NCI-H524 treated with DMSO at 0.1 percent for 48 hours (cell line): ENCODE data around the gene SOX3.

Experiments used
- DNase-seq: peaks from one replicate; lab custom pipeline; 2025; lab: John Stamatoyannopoulos, UW

SOX3 gene

GRCh38 chrX:140495739-140496138 is 9.1 kb downstream of the SOX3 start:
- DNase-seq, result no peak

DNA sequence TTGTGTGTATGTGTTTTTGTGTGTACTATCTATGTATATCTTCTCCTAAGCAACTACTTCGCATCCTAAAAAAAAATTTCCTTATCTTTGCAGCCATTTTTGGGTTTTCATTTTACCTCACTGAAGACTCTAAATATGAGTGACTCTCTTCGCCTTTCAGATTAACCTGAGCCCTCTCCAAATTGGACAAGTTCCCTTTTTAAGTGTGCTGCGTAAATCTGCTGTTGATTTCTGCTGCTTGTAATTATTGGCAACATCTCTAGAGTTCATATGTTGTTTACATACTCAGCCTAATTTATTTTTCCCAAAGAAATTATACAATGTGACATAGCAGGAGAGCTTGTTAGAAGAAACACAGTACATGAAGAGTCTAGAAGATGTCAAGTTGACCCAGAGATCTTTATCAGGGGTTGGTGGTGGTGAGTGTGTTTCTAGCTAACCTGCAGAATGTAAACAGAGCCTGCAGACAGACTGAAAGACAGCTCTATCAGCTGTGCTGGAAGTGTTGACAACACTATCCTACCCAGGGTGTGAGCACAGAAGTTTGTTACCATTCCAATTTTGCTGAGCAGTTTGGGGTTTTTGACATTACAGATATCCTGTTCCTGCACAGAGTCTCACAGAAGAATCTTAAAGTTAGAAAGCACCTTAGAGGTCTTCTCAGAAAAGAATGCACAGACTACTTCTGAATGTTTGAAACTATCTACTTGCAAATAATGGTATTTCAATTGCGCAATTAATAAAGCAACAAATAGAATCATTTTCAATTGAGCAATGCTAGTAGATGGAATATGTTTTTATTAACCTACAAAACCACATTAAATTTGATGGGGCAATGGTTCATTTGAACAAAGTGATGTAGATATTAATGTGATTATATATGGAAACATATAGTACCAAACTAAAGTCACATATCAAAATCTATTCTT is 12.5 kb downstream of the SOX3 start:
- no peak for DNase-seq

DNA sequence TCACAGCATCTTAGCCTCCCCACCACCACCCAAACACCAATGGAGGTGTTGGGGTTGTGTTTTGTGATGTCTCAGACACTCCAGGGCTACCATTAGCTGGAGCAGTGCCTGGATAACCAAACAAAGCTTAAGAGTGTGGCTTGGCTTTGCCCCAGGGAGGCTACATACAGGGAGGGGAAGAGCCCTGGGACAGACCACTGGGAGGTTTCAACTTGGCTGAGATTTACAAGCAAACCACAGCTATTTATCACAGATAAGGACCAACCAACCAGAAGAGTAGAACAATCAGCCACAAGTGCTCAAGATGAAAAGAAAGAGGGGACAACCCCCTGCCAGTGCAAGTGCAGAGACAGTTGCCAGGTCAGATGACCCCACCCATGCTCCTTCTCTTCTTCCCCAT is 24.1 kb downstream of the SOX3 start:
- DNase-seq, result no peak

DNA sequence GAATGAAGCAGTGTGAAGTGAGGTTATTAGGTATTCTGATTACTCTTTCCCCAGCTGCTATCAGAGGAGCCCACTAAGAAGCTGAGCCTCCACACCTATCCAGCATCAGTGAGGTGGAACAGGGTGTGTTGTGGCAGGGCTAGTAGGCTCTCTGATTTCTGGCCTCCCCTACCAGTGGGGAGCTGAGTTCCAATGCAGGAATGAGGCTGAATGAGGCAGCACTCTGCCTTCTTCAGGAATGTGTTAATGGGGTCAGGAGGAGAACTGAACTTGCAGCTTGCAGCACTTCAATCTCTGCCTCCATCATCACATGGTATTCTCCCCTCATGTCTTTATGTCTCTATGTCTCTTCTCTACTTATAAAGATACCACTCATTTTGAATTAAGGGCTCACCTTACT is 26.9 kb downstream of the SOX3 start:
- no peak for DNase-seq

DNA sequence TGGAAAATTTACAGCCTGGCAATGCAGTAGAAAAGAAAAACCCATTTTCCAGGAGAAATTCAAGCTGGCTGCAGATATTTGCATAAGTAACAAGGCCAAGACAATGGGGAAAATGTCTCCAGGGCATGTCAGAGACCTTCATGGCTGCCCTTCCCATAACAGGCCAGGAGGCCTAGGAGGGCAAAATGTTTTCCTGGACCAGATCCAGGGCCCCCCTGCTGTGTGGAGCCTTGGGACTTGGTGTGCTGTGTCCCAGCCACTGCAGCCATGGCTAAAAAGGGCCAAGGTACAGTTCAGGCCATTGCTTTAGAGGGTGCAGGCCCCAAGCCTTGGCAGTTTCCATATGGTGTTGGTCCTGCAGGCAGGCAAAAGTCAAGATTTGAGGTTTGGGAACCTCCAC is 29.8 kb downstream of the SOX3 start:
- DNase-seq, result no peak

- no peak for DNase-seq
Measured at GRCh38 chrX:140467211-140467610, 37.7 kb downstream of the SOX3 start.
